HAP-1 (cell line): Measurements from ENCODE around the gene SLC2A8.
A peak's percentile ranks its signal among the peaks of the same experiment; 100 is the strongest.

Source experiments
- DNase-seq, 2 experiments: peaks; one replicate each; pipeline ENCODE4 v3.0.0-alpha.2; 2016 to 2020; ENCODE audit warnings: low spot score in 2 of 2
- H3K27me3 ChIP-seq: fragments of 250-450 bp; sonication (Bioruptor Pico); 2 replicates; pipeline ENCODE4 v1.5.1; 2020; ENCODE audit warnings: low read depth, mild to moderate bottlenecking, moderate library complexity
- H3K36me3 ChIP-seq: fragments of 250-450 bp; sonication (Bioruptor Pico); replicated peaks from 2 replicates; pipeline ENCODE4 v1.5.1; 2020; ENCODE audit warnings: mild to moderate bottlenecking
- H3K4me1 ChIP-seq: fragments of 250-450 bp; sonication (Bioruptor Pico); 2 replicates; pipeline ENCODE4 v1.5.1; 2020; ENCODE audit warnings: mild to moderate bottlenecking
- H3K4me3 ChIP-seq: fragments of 250-450 bp; sonication (Bioruptor Pico); 2 replicates; pipeline ENCODE4 v1.5.1; 2020; ENCODE audit warnings: mild to moderate bottlenecking, moderate library complexity
- H3K9me3 ChIP-seq: fragments of 250-450 bp; sonication (Bioruptor Pico); 2 replicates; pipeline ENCODE4 v1.5.1; 2020; ENCODE audit warnings: mild to moderate bottlenecking, moderate library complexity
- in situ Hi-C: fragments of 300-500 bp; cut with MboI; formaldehyde crosslinking; loops from 3 replicates; pipeline ENCODE4 v1.14.3; 2020; ENCODE audit warnings: low sequenced_read_pairs, inconsistent platforms, mixed read lengths

SLC2A8 gene

DNA sequence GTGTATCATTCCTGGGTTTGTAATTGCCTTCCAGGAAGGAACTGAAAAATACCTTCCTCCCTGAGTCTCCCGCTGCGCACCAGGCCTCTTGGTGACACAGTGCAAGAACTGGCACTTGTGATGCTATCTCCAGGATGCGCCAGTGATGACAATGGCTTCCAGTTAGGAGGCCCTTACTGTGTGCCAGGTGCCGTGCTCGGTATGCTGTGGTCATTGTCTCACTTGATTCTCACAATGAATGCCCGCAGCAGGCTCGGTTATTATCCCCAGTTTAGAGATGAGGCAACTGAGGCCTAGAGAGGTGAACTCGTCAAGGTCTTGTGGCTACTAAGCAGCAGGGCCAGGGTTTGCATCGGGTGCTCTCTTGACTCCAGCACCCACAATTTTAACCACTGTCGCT lies 31.5 kb upstream of the SLC2A8 start:
- DNase-seq, result no peak
- Histone ChIP-seq H3K4me3 (no peak overlapping the region), H3K36me3 (no peaks in the 10 kb centered on the region), H3K4me1 (no peaks in the 10 kb centered on the region), H3K27me3 (no peaks in the 10 kb centered on the region), H3K9me3 (no peaks in the 10 kb centered on the region)
- in situ Hi-C loops, result no loop called here

- in situ Hi-C loops, result no loop called here
- H3K36me3 ChIP-seq, result no peaks in the 10 kb centered on the region
- DNase-seq, result no peak
These were observed 30.4 kb upstream of the SLC2A8 start for GRCh38 chr9:127366594-127366993.

DNA sequence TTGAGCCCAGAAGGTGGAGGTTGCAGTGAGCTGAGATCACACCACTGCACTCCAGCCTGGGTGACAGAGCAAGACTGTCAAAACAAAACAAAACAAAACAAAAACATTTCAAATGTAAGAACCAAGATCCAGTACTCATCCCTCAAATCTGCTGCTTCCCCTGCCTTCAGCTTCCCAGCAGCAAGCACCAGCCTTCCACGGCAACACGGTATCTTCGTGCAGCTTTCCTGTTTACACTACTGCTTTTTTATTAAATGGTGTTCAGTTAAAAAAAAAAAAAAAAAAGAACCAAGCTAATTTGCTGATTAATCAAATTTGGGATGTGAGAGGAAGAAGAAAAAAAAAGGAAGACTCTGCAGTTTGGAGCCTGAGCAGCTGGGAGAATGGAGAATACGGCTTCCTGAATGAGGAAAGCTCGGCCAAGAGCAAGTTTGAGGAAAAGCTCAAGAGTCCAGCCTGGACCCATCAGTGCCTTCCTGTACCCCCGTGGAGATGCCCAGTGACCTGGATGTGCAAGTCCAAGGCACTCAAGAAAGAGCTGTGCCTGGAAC lies 28.0 kb upstream of the SLC2A8 start:
- H3K4me3 ChIP-seq, result no peak overlapping the region
- DNase-seq, result no peak
- no peaks in the 10 kb centered on the region for H3K27me3 ChIP-seq
- in situ Hi-C loops, result no loop called here
- H3K9me3 ChIP-seq, result no peaks in the 10 kb centered on the region
- no peaks in the 10 kb centered on the region for H3K36me3 ChIP-seq
- H3K4me1 ChIP-seq, result no peaks in the 10 kb centered on the region

More at GRCh38 chr9:127366594-127366993, 30.4 kb upstream of the SLC2A8 start:
- Histone ChIP-seq H3K9me3 (no peaks in the 10 kb centered on the region), H3K4me1 (no peaks in the 10 kb centered on the region), H3K4me3 (no peak overlapping the region), H3K27me3 (no peaks in the 10 kb centered on the region)

DNA sequence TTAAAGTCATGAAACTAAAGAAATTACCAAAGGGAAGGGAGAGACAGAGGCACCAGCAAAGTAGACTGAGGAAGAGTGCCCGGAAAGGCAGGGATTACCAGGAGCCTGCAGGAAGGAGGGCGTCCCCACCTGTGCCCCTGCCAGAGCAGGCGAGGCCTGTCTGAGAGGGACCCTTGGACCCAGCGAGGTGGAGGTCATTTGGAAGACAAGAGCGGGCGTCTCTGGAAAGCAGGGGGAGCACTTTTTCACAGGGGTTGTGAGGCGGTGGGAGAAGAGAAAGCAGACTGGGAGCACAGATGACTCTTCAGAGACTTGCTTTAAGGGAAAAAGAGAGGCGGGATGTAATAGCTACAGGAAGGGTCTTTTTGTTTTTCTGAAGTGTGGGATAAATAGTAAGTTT lies 27.5 kb upstream of the SLC2A8 start:
- Histone ChIP-seq H3K4me1 (no peaks in the 10 kb centered on the region), H3K4me3 (no peak overlapping the region), H3K27me3 (no peaks in the 10 kb centered on the region), H3K36me3 (no peaks in the 10 kb centered on the region), H3K9me3 (no peaks in the 10 kb centered on the region)
- DNase-seq, result no peak
- in situ Hi-C loops, result no loop called here

GRCh38 chr9:127370147-127370579 lies 26.8 kb upstream of the SLC2A8 start:
- in situ Hi-C loops, result no loop called here
- H3K9me3 ChIP-seq, result no peaks in the 10 kb centered on the region
- H3K4me3 ChIP-seq, result no peak overlapping the region
- DNase-seq, result no peak
- H3K4me1 ChIP-seq, result no peaks in the 10 kb centered on the region
- no peaks in the 10 kb centered on the region for H3K36me3 ChIP-seq
- H3K27me3 ChIP-seq, result no peaks in the 10 kb centered on the region

DNA sequence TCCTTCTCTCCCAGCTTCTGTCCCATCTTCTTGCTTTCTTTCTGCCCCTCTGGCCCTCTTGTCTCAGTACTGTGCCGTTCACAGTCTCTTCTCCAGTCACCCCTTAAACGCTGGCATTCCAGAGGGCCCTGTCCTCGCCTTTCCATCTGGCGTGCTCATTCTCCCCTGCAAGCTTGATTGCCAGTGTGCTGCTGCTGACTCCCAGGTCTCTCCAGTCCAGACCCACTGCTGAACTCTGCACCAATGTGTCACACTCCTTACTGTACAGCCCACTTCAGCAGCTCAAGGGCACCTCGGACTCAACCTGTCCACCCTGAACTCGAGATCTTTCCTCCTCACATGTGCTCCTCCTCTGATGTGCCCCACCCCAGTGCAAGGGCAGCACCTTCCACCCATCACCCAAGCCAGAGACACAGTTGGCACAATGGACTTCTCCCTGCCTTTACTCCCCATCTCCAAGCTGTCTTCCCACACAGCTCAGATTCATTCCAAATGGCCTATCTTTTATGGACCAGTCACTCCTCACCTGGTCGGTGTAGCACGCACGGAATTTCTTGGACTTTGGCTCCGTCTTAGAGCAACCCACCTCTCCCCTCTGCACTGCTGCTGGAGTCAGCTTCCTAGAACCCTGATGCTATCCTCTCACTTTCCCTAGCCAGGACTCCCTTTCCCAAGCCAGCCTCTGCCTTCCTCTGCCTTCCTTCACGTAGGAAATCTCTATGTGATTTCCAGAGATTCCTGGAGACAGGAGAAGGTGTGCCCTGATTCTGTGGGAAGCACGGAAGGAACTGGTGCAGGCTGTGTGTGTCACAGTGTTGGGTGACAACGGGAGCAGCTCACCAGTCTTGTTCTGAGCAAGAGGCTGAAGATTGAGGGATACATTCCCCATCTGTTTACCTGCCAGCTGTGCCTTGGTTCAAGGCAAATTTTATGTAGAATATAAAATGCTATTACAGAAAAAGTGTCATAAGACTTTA lies 26.0 kb upstream of the SLC2A8 start:
- no peaks in the 10 kb centered on the region for H3K9me3 ChIP-seq
- H3K27me3 ChIP-seq, result no peaks in the 10 kb centered on the region
- H3K36me3 ChIP-seq, result no peaks in the 10 kb centered on the region
- in situ Hi-C loops, result no loop called here
- no peak for DNase-seq
- no peak overlapping the region for H3K4me3 ChIP-seq
- H3K4me1 ChIP-seq, result no peaks in the 10 kb centered on the region

- Histone ChIP-seq H3K9me3 (0 out of 2 replicates have a peak, but pooled peaks cover 3% of the 10 kb centered on the region), H3K4me3 (no peak overlapping the region), H3K27me3 (no peaks in the 10 kb centered on the region), H3K36me3 (no peaks in the 10 kb centered on the region), H3K4me1 (no peaks in the 10 kb centered on the region)
- no peak for DNase-seq
- in situ Hi-C loops, result no loop called here
These were observed 16.5 kb upstream of the SLC2A8 start for GRCh38 chr9:127380479-127380878.

- H3K27me3 ChIP-seq, result no peaks in the 10 kb centered on the region
- no peaks in the 10 kb centered on the region for H3K36me3 ChIP-seq
- H3K4me3 ChIP-seq, result no peak overlapping the region
- in situ Hi-C loops, result no loop called here
- H3K4me1 ChIP-seq, result no peaks in the 10 kb centered on the region
- DNase-seq, result no peak
- H3K9me3 ChIP-seq, result 0 out of 2 replicates have a peak, but pooled peaks cover 3% of the 10 kb centered on the region
These were observed 14.4 kb upstream of the SLC2A8 start for GRCh38 chr9:127382541-127382940.

DNA sequence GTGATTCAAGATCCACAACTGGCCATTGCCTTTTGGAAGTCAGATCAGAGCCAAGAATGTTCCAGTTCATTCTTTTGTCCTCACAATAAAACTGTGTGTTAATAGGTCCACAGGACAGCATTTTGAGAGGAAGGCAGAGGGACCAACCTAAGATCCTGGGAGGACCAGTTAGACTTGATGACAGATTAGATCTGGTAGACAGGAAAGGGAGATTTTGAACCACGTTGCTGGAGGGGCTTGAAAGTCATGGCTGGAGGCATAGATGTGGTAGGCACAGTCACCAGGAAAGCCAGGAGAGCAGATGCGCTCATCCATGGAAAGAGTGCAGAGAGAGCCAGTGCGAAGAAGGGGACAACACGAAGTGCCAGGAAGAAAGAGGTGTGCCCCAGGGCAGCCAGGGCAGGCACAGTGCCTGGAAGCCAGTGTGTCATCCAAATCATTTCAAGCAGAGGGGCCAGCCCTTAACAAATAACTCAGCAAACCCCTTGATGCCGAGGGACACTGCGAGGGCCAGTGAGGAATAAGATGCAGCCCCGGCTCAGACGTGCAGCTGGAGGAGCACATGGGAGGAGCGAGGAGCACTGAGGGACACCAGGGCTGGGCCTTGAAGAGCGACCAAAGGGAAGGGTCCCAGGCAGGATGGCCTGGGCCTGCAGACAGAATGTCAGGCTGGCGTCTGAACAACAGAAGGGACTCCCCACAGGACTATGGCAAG lies 12.8 kb upstream of the SLC2A8 start:
- Histone ChIP-seq H3K9me3 (0 out of 2 replicates have a peak, but pooled peaks cover 3% of the 10 kb centered on the region), H3K4me3 (no peak overlapping the region), H3K36me3 (no peaks in the 10 kb centered on the region), H3K27me3 (no peaks in the 10 kb centered on the region), H3K4me1 (peaks cover 12% of the 10 kb centered on the region)
- no peak for DNase-seq
- in situ Hi-C loops, result no loop called here

- in situ Hi-C loops, result no loop called here
- H3K27me3 ChIP-seq, result no peaks in the 10 kb centered on the region
- DNase-seq, result no peak
These were observed 12.1 kb upstream of the SLC2A8 start for GRCh38 chr9:127384901-127385300.

DNA sequence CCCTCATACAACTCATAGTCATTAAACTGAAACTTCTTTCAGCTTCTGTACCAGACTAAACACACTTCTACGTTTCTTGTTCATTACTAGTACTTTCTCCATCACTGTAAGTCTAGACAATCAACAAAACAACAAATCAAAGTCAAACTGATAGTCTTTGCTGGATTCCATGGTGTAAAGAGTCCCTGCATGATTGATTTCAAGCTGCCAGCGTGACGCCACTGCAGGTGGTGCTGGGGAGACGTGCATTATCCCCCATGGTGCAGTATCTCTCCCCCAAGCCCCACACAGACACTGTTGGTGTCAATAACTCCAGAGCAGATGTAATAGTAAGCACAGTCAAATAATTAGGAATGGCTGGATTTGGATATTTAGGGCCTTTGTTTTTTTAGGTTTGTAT lies 10.7 kb upstream of the SLC2A8 start:
- no peak for DNase-seq
- H3K4me1 ChIP-seq, result peaks cover 15% of the 10 kb centered on the region
- no peaks in the 10 kb centered on the region for H3K9me3 ChIP-seq
- in situ Hi-C loops, result no loop called here
- no peaks in the 10 kb centered on the region for H3K36me3 ChIP-seq
- H3K4me3 ChIP-seq, result no peak overlapping the region
- H3K27me3 ChIP-seq, result no peaks in the 10 kb centered on the region

More at GRCh38 chr9:127384901-127385300, 12.1 kb upstream of the SLC2A8 start:
- no peak overlapping the region for H3K4me3 ChIP-seq
- peaks cover 15% of the 10 kb centered on the region for H3K4me1 ChIP-seq
- H3K36me3 ChIP-seq, result no peaks in the 10 kb centered on the region
- H3K9me3 ChIP-seq, result 0 out of 2 replicates have a peak, but pooled peaks cover 3% of the 10 kb centered on the region

- DNase-seq, result no peak
- in situ Hi-C loops, result no loop called here
These were observed 10.0 kb upstream of the SLC2A8 start for GRCh38 chr9:127386981-127387380.

DNA sequence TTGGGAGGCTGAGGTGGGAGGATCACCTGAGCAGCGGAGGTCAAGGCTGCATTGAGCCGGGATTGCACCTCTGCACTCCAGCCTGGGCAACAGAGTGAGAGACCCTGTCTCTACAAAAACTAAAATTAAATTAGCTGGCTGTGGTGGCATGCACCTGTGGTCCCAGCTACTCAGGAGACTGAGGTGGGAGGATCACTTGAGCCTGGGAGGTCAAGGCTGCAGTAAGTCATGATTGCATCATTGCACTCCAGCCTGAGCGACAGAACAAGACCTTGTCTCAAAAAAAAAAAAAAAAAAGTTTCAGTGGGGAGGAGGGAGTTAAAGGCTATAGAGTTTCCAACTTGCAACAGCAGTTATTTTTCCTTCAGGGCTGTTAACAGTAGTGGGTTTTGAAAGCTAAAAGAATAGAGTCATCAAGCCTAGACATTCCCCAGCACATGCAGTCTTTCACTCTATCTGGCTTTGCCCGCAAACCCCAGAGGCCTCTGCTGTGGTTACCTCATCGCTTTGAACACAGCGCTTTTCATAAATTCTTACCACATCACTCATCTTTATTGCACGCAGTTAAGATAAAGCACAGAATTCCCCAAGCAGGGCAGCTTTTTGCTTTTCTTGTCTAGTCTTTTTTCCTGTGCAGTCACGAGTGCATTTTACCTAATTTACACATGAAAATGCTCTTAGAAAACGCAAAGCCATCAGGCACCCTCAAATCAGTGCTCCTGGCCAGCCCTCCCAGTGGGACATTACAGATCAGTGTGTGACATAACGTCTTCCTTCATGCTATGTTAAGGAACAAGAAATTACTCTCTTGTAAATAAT lies 8.7 kb upstream of the SLC2A8 start:
- H3K36me3 ChIP-seq, result no peaks in the 10 kb centered on the region
- H3K9me3 ChIP-seq, result no peaks in the 10 kb centered on the region
- H3K4me3 ChIP-seq, result no peak overlapping the region
- no peaks in the 10 kb centered on the region for H3K27me3 ChIP-seq
- in situ Hi-C loops, result no loop called here
- DNase-seq, result peak; percentile 79 to 90
- H3K4me1 ChIP-seq, result peaks cover 15% of the 10 kb centered on the region

More at GRCh38 chr9:127386981-127387380, 10.0 kb upstream of the SLC2A8 start:
- no peaks in the 10 kb centered on the region for H3K9me3 ChIP-seq
- no peaks in the 10 kb centered on the region for H3K36me3 ChIP-seq
- no peaks in the 10 kb centered on the region for H3K27me3 ChIP-seq
- peaks cover 15% of the 10 kb centered on the region for H3K4me1 ChIP-seq
- H3K4me3 ChIP-seq, result no peak overlapping the region
